GM10847 (cell line): Measurements from ENCODE around the gene ACTL10.

ENCODE experiments used
- POLR2A ChIP-seq: IDR thresholded peaks from 2 replicates; pipeline ENCODE4 v1.6.1; 2011; ENCODE audit not compliant: insufficient read length; ENCODE audit errors: extremely low read depth

Gene ACTL10

DNA sequence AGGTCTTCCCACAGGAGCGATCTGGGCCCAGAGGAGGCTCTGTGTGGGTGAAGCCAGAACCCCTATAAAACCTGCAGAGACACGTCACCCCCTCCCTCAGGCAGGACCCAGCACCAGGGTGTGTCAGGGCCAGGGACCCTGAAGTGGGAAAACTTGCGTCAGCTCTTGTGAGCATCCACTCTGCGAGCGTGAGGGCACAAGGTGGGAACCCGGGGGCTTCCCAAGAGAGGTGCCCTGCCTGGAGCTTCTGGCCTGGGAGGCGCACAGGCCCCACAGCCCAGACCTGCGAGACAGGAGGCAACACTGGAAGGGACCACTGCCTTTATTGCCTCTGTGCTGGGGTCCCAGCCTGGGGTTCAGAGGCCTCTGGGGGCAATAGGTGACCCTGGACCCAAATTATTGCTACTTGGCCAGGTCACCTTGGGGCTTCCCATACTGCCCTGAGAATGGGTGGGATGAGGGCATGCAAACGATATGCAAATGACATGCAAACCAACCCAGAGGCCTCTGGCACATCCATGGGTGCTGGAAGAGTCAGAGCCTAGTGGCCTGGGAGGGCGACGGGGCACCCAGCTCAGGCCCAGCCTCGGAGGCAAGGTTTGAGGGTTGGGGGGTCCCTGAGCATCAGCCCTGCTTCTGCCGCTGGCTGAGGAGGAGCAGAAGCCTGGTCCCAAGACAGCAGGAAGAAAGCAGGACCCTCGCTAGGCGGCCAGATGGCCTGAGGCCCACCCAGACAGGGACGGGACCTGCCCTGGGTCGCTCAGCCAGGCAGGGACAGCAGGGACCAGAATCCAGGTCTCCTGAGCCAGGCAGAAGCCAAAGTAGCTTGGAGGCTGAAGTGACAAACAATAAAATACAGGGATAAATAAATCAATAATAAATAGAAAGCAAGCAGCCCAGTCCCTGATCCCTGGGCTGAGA is 9.7 kb upstream of the ACTL10 start:
- TF ChIP-seq POLR2A = no peak

- no peak for TF ChIP-seq POLR2A
These were observed 9.0 kb upstream of the ACTL10 start for GRCh38 chr20:33657704-33658095.

DNA sequence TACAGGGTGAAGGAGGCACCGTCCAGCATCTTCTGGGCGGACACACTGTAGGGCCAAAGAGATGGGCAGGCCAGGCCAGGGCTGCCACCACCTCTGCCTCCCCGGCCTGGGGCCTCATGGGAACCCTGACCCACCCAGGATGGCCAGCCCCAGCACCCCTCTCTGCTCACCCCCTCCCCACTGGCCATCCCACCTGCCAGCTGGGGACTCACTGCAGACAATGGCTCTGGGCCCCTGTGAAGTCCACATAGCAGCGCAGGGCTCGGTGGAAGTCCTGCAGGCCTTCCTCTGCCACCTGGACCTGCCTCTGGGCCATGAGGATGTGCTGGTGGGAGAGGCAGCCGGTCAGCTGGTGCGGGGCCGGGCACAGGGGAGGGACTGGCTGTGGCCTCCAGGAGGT is 8.2 kb upstream of the ACTL10 start:
- no peak for TF ChIP-seq POLR2A

DNA sequence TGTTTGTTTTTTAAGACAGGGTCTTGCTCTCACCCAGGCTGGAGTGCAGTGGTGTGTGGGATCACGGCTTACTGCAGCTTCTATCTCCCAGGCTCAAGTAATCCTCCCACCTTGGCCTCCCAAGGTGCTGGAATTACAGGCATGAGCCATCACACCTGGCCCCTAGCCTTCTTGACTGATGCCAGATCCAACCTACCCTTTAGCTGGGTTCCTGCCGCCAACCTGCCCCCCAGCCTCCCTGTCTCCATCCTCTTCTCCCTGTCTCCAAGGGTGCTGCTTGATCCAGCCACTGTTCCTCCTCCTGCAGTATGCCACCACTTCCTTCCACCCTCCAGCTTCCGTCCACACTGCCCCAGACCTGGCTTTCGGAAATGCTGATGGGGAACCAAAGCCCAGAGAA is 7.8 kb upstream of the ACTL10 start:
- TF ChIP-seq POLR2A = no peak

- TF ChIP-seq POLR2A = no peak
These were observed 7.3 kb upstream of the ACTL10 start for GRCh38 chr20:33659341-33660034.

GRCh38 chr20:33660035-33660684 is 6.6 kb upstream of the ACTL10 start:
- no peak for TF ChIP-seq POLR2A

GRCh38 chr20:33660685-33661058 is 6.1 kb upstream of the ACTL10 start:
- TF ChIP-seq POLR2A = no peak

- TF ChIP-seq POLR2A = no peak
These were observed 4.6 kb upstream of the ACTL10 start, which contains the start of gene C20orf144 for GRCh38 chr20:33662172-33662571. TSS of gene C20orf144 (plus strand) at chr20:33662327. CDS start at chr20:33662346, 19 bp downstream.

DNA sequence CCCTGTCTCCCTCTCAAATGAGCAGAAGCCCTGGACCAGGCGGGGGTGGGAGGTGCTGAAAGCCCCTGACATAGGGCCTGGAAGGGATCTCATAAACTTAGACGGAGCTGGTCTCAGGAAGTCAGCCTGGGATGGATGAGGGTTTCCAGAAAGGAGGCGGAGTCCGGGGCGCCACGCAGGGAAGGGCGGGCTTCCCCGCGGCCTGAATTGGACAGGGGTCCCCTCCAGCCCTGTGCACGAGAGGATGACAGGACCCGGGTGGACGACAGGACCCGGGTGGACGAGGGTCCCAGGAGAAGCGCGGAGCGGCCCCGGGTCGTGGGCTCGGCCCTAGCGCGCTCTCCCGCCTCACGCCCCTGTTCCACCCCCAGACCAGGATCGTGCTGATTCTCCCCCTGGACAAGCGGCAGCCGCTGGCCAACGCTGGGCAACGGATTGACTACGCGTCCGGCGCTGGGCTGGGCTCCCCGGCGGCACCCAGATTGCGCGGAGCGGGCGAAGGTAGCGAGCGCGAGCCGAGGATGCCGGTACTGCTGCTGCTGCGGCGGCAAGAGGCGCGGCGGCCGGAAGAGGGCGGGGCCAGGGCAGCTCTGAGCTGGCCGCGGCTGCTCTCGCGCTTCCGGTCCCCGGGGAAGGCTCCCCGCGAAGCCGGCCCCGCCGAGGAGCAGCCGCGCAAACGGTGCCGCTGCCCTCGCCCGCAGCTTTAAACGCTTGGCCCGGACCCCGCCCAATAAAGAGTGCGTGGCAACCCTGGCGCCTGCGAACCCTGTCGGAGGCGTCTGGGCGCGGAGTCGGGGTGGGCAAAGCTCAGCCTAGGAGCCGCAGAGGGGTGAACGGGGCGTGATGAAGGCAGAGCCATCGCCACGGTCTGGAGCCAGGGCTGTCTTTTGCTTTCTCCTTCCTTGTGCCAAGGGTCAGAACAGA is 3.3 kb upstream of the ACTL10 start:
- peak; percentile 89 for TF ChIP-seq POLR2A

GRCh38 chr20:33664085-33664761 is 2.5 kb upstream of the ACTL10 start:
- TF ChIP-seq POLR2A = no peak

- TF ChIP-seq POLR2A = no peak
These were observed 2.0 kb upstream of the ACTL10 start for GRCh38 chr20:33664762-33665144.

DNA sequence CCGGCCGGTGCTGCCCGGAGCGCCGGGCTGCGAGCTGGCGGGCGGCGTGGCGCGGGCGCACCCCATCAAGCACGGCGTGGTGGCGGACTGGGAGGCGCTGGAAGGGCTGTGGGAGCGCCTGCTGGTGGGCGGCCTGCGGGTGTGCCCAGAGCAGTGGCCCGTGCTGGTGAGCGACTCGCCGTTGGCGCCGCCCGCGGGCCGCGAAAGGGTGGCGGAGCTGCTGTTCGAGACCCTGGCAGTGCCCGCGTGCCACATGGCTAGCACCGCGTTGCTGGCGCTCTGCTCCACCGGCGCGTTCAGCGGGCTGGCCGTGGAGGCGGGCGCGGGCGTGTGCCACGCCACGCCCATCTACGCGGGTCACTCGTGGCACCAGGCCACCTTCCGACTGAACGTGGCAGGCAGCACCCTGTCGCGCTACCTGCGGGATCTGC is 517 bp downstream of the ACTL10 start:
- TF ChIP-seq POLR2A = no peak

- TF ChIP-seq POLR2A = peak; percentile 27
These were observed 1.1 kb downstream of the ACTL10 start for GRCh38 chr20:33667676-33668465.
